NOMO-1 treated with DMSO at 0.1 percent for 48 hours (cell line): ENCODE data around the gene UCP3.
A peak's percentile ranks its signal among the peaks of the same experiment; 100 is the strongest.

Source experiments
- DNase-seq: peaks from one replicate; lab custom pipeline; 2025; ENCODE audit not compliant: unreplicated experiment; lab: John Stamatoyannopoulos, UW

Gene UCP3

DNA sequence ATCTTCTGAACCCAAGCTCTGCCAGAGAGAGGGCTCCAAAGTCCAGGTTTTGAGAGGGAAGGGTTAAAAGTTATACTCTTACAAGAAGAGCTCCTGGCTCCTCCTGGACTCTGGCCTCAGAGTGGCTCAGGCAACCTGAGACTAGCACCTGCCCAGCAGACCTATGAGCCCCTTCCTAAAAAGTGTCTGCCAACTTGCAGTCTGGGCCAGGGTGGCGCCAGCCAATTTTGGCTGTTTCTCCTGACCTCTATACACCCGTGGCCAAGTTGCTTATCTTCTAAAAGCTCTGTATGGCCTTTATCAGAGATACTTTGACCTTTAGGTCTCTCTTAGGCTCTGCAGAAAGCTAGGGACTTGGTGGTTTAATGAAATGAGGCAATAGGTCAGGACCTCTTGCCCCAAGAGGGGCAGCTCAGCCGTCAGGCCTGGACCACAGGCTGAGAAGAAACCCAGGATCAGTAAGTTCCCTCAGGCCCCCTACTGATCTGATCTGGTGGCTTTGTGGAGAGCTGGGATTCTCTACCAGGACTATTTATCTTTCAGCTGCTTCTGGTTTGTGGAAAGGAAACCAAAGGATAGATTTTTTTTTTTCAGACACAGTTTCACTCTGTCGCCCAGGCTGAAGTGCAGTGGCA lies 10.3 kb upstream of the UCP3 start:
- no peak for DNase-seq

DNA sequence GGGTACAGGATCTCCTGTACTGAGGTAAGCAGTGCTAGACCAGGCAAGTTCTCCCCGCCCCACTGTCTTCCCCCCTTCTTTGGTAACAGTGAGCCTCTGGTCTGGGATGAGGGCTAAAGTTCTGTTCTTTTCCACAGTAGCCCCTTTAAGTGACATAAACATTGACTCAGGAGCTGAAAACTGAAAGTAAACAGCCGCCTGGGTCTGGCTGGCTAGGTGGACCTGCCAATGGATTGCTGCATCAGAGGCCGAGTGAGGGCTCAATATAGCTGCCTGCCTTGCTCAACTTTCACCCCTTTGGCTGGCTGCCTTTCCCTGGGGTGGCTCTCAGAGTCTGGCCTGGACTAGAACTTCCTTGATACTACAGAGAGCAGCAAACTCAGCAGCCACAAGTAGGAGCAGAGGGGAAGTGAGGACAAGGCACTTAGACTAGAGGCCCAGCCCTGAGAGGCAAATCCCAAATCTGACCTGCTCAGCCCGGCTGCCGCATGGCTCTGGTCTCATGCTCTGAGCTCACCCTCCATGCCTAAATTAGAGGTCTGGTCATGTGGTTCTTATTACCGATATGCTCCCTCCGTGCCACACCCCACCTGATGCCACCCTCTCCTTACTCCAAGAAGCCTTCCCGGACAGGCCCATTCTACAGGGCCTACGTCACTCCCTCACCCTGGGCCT lies 9.6 kb upstream of the UCP3 start:
- peak; percentile 95 for DNase-seq

DNA sequence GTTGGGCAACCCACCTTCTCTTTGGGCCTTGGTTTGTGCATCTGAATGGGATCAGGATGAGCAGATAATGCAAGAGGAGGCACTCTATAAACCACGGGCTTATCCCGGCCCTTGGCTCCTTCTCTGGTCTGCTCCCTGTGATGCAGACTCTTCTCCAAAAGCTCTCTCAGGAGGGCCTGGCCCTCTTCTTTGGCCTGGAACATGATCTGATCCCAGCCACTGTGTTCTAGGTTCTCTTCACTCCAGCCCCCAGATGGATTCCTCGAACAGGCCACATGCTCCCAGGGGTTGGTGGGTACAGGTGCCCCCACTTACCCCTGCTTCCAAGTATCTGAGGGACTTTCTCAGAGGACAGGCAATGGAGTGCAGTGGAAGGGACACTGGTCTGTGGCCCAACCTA lies 8.7 kb upstream of the UCP3 start:
- no peak for DNase-seq

DNA sequence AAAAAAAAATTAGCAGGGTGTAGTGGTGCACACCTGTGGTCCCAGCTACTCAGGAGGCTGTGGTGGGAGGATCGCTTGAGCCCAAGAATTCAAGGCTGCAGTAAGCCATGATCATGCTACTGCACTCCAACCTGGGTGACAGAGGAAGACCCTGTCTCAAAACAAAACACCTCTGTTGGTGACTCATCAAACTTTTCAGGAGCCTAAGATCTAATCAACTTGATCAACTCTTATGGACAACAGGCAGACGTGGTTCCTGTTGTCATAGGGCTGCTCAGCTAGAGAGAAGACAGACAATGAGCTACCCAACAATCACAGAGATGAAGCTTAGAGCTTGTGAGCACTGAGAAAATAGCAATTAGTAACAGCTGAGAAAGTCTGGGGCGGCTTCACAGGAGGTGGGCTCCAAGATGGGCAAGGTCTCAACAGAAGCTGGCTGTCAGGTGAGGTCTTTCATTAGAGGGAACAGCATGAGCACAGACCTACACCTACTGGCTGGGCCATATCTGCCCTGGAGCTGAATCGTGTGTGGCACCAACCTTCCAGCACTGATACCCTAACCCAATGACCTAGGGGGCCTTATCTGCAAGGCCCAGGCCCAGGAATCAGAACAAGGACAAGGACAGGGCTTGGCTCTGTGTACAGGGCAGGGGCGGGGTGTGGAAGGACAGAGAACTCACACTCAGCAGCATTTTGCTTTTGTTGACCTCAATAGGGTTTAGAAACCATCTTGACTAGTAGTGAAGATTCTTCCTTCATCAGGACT lies 7.2 kb upstream of the UCP3 start:
- no peak for DNase-seq

DNA sequence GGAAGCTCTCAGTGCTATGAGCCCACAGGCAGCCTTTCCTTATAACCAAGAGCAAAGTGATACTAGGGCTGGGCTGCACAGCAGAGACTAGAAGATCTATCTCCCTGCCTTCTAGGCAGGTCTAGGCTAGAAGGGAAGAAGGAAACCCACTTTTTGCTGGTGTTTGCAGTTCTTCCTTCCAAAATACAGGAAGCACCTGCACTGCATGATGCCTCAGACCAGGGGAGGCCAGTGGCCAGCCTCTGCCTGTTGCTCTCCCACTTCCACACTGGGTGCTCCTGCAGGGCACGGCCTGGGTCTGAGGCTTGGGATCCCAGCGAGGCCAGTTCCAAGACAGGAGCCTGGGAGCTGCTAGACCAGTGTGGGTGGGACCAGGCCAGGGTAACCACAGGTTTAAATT lies 6.0 kb upstream of the UCP3 start:
- no peak for DNase-seq

DNA sequence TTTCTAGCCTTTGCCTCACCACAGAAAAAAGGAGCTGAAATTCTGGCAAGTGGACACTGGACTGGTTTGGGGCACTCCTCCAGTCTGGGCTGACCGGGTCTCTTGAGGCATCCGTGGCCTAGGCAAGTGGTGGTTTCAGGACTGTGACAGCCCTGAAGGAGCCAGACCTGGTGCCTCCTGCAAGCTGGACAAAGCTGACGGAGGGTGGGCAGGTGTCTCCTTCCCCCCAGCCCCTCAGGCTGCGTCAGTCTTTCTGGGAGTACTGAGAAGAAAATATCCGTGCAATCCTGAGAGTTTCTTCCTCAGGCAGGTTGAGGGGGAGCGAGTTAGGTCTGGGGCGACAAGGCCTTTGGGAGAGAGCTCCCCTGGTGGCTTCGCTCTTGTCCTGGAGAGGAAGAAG lies 4.3 kb upstream of the UCP3 start:
- DNase-seq, result no peak

DNA sequence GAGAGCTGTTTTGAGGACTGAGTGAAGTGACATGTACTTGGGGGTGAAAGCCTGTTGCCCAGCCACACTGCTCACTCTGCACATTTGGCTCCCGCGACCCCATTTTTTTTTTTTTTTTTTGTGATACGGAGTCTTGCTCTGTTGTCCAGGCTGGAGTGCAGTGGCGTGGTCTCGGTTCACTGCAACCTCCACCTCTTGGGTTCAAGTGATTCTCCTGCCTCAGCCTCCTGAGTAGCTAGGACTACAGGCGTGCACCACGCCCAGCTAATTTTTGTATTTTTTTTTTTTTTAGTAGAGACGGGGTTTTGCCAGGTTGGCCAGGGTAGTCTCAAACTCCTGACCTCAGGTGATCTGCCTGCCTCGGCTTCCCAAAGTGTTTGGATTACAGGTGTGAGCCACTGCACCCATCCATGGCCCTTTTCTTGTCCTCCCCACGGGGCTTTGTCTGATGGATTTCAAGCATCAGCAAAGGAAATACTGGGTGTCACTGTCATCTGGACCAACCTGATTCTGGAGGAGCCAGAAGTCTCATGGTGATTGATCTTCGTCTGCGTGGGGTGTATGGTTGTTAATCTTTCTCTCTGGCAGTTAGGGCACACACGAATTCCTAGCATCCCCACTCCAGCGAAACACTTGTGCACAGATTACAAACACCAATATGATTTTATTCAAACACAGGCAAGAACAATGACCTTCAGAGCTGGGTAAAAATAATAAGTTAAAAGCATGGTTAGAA lies 3.4 kb upstream of the UCP3 start:
- DNase-seq, result no peak

DNA sequence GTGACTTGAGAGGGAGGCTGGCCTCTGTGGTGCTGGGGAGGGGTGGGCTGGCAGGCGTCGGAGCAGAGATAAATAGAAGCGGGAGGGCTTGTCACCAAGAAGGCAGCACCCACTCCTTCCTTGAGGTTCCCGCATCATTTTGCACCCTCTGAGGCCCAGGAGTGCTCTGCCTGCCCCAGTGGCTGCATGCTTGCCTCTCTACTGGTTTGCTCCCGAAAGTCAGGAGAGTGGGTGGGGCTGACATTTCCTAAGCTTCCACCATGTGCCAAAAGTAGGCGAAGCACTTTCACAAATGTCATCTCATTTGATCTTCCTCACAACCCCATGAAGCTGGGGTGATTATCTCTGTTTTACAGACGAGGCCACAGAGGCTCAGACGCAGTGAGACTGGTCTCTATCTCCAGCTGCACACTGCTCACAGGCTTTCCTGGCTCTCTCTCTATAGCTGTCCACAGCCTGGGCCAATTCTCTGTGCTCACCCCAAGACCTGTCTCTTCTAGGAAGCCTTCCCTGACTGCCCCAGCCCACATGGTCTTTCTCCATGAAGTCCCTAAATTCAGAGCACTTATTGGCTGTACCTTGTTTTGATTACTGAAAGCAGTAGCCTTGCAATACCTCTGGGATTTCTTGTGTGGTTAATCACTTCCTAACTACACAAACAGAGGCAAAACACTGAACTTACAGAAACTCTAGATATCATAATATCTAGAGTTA lies 2.6 kb upstream of the UCP3 start:
- no peak for DNase-seq

DNA sequence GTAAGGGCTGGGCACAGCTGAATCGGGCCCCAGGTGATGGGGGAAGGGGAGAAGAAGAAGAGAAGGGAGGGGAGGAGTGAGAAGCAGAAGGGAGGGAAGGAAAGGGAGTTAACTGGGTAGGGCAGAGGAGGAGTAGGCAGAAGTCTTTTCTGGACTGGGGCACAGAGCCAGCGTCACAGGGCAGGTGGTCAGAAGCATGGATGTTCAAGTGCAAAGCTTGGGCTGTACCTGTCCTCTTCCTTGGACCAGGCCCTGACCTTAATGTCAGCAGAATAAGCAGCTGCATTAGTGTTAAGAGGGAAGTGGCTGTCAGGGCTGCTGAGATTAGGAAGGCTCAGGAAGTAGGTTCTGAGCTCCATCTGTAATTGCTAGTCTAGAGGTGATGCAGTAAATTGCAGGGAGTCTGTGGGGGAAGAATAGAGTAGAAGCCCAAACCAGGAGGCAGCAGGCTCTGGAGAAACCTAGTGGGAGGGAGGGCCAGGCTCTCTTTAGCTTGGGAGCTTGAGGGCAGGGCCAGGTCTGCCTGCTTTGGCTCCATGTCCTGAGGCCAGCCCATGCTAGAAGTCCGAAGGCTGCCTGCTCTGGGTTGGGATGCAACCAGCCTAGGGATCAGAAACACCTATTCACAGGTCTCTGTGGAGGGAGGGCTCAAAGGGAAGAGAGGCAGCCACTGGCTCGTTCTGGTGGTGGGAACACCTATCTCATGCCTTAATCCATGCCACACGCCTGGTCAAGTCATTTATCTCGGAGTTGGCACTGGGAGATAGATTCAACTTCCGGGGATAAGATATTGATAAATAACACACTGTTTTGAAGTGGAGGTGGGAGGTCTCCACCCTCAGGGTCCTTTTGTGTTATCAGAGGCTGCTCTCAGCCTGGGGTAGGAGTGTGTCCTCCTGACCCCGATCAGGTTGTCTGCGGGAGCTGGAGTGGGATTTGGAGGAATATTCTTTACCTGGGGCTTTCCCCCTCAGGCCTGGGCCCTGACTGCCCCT lies 1.7 kb upstream of the UCP3 start:
- DNase-seq, result no peak

DNA sequence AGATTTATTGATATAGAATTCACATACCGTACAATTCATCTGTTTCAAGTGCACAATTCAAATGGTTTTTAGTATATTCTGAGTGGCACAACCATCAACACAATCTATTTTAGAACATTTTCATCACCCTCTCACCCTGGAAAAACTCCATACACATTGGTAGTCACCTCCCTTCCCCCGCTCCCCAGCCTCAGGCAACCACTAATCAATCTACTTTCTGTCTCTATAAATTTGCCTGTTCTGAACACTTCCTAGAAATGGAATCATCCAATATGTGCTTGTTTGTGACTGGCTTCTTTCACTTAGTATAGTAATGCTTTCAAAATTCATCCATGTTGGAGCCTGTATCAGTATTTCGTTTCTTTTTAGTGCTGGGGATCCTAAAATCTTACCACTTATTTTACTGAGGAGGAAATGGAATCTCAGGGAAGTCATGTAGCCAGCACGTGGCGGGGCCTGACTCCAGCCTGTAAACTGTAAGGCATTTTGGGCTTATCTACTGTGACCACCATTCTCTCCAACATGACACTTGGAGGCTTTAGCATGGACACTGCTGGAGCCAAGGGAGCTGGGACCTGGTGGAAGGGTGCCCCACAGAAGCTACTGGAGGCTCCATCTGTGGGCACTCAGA lies 905 bp upstream of the UCP3 start:
- DNase-seq, result no peak

DNA sequence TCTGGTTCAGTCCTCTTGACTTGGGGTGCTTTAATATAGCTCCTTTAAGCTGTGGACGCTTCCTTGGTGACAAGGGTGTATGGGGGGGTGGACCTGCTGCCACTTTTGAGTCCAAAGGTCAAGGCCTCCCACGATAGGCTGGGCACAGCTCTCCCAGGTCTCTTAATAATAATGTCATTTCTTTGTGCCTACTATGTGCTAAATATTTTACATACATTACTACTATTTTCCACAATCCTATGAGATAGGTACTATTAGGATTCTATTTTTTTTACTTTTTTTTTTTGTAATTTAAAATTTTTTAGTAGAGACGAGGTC lies 304 bp upstream of the UCP3 start:
- no peak for DNase-seq

DNA sequence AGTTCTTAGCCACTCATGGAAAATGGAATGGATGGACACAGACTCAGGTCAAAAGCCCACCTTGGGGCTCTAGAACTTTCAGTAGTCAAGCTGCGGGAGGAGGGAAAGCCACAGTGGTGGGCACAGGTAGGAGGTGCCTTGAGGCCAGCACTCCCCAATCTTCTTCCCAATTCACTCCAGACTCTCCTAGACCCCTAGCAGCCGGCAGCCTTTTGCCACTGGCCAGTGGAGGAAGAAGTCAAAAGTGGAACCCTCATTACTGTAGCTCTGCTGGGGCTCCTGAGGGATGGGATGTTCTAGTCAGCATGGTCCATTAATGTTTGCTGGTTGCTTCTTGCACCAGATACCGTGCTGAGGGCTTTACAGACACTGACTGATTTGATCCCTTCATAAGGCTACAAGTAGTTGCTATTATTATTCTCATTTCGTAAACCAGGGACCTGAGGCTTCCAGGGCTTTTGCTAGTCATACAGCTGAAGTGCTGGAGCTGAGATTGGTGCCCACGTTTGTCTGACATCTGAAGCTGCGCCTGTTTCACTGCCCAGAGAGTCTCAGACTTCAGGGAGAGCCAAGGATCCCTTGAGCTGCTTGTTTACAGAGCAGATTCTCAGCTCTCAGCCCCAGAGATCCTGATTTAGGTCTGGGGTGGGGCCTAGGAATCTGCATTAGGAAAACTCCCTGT lies 1.1 kb downstream of the UCP3 start:
- no peak for DNase-seq

DNA sequence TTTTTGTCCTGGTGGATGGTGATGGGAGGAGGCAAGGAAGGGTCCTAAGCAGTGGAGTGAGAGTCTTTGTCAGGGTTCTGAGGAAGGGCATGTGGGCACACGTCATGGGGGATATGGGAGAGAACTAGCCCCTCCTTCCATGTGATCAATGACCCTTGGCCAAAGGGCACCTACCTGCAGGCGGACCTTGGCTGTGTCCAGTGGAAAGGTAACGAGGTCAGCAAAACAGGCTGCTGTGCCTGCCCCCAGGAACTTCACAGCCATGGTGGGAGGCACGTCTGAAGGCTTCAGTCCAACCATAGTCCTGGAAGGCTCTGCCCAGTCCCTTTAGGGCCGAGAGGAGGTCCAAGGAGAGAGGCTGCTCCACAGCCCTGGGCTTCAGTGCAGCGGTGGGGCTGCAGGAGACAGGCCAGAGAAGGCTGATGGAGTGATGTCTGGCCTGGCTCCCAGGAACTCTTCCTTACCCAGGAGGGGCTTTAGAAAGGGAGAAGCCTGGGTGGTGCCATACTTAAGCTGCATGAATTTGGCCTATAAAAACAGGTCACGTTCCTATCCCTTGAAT lies 2.1 kb downstream of the UCP3 start:
- DNase-seq, result no peak

DNA sequence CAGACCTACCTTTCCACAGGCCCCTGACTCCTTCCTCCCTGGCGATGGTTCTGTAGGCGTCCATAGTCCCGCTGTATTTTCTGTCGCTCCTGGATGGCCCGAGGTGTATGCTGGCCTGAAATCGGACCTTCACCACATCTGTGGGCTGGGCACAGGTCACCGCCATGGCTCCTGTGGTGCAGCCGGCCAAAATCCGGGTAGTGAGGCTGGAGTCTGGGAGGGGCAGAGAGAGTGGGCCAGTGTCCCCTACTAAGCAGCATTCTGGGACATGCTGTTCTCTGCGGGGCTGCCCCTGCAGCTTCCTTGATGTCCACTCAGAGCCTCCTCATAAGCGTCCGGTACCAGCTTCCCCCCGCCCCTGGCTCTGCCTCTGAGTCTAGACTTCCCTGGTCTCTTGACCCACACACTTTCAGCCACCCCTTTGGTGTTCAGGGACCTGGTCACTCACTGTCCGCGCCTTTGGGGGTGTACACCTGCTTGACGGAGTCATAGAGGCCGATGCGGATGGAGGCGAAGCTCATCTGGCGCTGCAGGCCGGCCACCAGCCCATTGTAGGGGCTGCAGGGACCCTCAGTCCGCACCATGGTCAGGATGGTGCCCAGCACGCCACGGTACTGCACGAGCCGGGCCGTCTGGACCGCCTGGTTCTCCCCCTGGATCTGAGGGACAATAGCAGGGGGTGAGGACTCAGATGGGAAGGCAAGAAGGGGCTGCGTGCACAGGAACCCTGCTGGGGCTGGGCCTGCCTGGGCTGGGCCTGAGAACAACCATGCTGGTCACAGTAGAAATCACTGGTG lies 3.0 kb downstream of the UCP3 start:
- DNase-seq, result no peak

DNA sequence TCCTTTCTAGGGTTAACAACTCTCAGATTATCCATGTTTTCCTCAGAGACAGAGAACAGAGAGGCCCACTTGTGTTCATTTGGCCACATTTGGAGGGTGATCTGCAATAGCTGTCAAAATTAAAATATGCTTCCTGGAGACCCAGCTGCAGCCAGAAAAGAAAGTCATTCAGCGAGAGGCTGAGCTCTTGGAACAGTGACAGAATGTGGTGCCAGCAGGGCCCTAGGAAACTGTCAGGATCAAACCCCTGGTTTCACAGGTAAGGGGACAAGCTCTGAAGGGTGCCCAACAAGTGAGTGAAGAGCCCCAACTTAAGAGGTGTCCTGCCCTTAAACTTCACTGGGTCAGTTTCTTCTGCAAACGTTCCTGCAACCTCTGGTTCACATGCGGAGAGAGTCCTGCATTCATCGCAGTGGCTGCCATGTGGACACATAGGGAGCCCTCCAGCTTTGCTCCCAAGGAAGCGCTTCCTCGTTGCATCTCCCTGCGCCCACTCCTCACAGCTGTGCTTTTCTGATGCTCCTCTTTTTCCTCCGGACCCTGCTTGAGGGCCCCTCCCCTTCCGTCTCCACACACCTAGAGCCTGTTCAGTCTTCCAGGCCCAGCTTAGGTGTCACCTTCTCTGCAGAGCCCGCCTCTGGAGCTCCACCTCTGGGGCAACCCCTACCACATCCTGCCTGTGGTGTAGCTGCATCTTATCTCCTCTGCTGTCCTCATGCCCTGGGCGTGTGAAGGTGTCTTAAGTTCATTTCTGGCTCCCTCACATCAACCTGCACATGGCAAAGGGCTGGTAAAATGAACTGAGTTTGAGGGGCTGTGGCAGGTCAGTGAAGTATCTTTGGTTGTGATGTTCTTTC lies 3.9 kb downstream of the UCP3 start:
- no peak for DNase-seq

DNA sequence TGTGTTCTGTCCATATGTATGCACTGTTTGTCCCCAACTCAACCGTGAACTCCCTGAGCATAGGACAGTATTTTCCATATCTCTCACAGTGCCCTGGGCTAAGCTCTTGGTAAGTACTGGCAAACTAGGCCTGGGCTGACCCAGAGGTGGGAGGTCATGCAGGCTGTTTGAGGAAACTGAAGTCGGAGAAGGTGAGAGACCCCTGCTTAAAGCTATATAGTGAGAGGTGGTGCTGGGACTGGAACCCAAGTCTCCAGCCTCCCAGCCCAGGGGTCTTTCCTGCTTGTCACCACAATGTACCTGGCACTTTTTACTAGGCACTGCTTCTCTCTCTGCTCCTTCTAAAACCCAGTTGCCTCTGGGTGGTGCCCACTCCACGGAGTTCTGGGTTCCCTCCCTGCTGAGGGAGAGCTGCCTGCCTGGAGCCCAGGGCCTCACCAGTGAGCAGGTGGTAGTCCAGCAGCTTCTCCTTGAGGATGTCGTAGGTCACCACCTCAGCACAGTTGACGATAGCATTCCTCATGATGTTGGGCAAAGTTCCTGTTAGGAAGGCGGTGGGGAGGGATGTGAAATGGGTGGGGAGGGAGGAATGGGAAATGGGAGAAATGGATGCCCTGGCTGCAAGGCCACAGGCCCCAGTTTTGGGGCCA lies 4.7 kb downstream of the UCP3 start:
- no peak for DNase-seq
